Neural crest cell (in vitro differentiated cells): Measurements from ENCODE around the gene SLC16A11. TPM values are rescaled to one million over a fixed set of nuclear protein-coding genes. Genes with fewer than 3 reads are reported as not detected.

Experiments used
- DNase-seq: peaks from one replicate; pipeline ENCODE4 v3.0.0; 2021; ENCODE audit warnings: low read depth, mixed read lengths, low spot score
- H3K27ac Mint-ChIP-seq: one replicate; pipeline ENCODE4 v1.8.0; 2021; ENCODE audit warnings: mild to moderate bottlenecking, mixed read lengths; ENCODE audit not compliant: unreplicated experiment
- H3K27me3 Mint-ChIP-seq: 2 replicates; pipeline ENCODE4 v1.8.0; 2021; ENCODE audit warnings: low read depth, mild to moderate bottlenecking, mixed read lengths
- H3K36me3 Mint-ChIP-seq: 2 replicates; pipeline ENCODE4 v1.8.0; 2021; ENCODE audit warnings: low read depth, mild to moderate bottlenecking, mixed read lengths
- H3K4me1 Mint-ChIP-seq: 2 replicates; pipeline ENCODE4 v1.8.0; 2021; ENCODE audit warnings: mixed read lengths
- H3K4me3 Mint-ChIP-seq: one replicate; pipeline ENCODE4 v1.8.0; 2021; ENCODE audit warnings: mild to moderate bottlenecking, mixed read lengths
- H3K9me3 Mint-ChIP-seq: 2 replicates; pipeline ENCODE4 v1.8.0; 2021; ENCODE audit warnings: mixed read lengths
- CTCF ChIP-seq: fragments of 200-600 bp; sonication (generic); conservative IDR thresholded peaks from 2 replicates; pipeline ENCODE4 v1.5.0; 2021; ENCODE audit warnings: antibody characterized with exemption, mild to moderate bottlenecking
- total RNA-seq: library from RNA; stranded (reverse); gene quantifications from 2 replicates; pipeline ENCODE4 v1.2.1, GENCODE V29; 2021

SLC16A11 gene
- total RNA-seq, 1 donor from 2014 or later = not detected

GRCh38 chr17:7042501-7043181, 1.3 kb downstream of the SLC16A11 start:
- H3K4me3 Mint-ChIP-seq = peak overlapping the region; percentile 34
- no peak for DNase-seq
- no peaks in the 10 kb centered on the region for H3K9me3 Mint-ChIP-seq
- no peak for TF ChIP-seq CTCF
- peaks cover 44% of the 10 kb centered on the region for H3K4me1 Mint-ChIP-seq
- no peaks in the 10 kb centered on the region for H3K36me3 Mint-ChIP-seq
- H3K27ac Mint-ChIP-seq = no peak overlapping the region
- H3K27me3 Mint-ChIP-seq = peaks cover 81% of the 10 kb centered on the region

- Mint-ChIP-seq H3K27ac (no peak overlapping the region), H3K36me3 (no peaks in the 10 kb centered on the region), H3K4me1 (peaks cover 40% of the 10 kb centered on the region), H3K4me3 (peak overlapping the region; percentile 76), H3K9me3 (no peaks in the 10 kb centered on the region), H3K27me3 (peaks cover 73% of the 10 kb centered on the region)
- no peak for TF ChIP-seq CTCF
- no peak for DNase-seq
Measured at GRCh38 chr17:7041607-7042500, 2.0 kb downstream of the SLC16A11 start.

- Mint-ChIP-seq H3K27me3 (peaks cover 58% of the 10 kb centered on the region), H3K4me3 (peak overlapping the region; percentile 71), H3K4me1 (peaks cover 46% of the 10 kb centered on the region), H3K9me3 (no peaks in the 10 kb centered on the region), H3K27ac (no peak overlapping the region), H3K36me3 (no peaks in the 10 kb centered on the region)
- TF ChIP-seq CTCF = no peak
- no peak for DNase-seq
Measured at GRCh38 chr17:7039832-7040231, 4.1 kb downstream of the SLC16A11 start.

- peaks cover 46% of the 10 kb centered on the region for H3K4me1 Mint-ChIP-seq
- peak; percentile 22 for TF ChIP-seq CTCF
- no peaks in the 10 kb centered on the region for H3K9me3 Mint-ChIP-seq
- H3K36me3 Mint-ChIP-seq = no peaks in the 10 kb centered on the region
- peak overlapping the region; percentile 77 for H3K4me3 Mint-ChIP-seq
- H3K27ac Mint-ChIP-seq = no peak overlapping the region
- DNase-seq = no peak
- peaks cover 44% of the 10 kb centered on the region for H3K27me3 Mint-ChIP-seq
Measured at GRCh38 chr17:7038025-7038862, 5.6 kb downstream of the SLC16A11 start.
